GM23248 (cell line): ENCODE data around the gene SCAPER.

ENCODE experiments used
- EZH2 ChIP-seq: fragments of 200-600 bp; sonication (generic); IDR thresholded peaks from 2 replicates; pipeline ENCODE4 v1.6.1; 2018; ENCODE audit warnings: antibody characterized with exemption, mild to moderate bottlenecking; ENCODE audit not compliant: insufficient read depth, poor library complexity, severe bottlenecking
- EZH2phosphoT487 ChIP-seq: fragments of 200-600 bp; sonication (generic); IDR thresholded peaks from 2 replicates; pipeline ENCODE4 v1.6.1; 2018; ENCODE audit warnings: antibody characterized with exemption, moderate library complexity, mild to moderate bottlenecking, low read depth; ENCODE audit not compliant: insufficient read depth

DNA sequence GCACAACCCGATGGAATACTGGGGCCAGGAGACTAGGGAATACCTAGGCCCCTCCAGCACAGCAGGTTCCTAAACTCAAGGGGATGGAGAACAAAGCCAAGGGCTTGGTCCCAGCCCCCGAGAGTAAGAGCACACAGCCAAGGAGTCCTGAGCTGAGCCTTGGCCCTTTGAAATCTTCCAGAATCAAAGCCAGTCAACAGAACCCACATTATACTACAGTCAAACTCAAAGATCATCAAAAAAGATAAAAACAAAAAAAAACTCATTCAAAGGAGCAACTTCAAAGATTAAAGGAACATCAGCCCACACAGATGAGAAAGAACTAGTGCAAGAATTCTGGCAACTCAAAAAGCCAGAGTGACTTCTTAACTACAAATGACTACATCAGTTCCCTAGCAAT is 351.6 kb downstream of the SCAPER start:
- TF ChIP-seq EZH2phosphoT487 (no peak), EZH2 (no peak)
